ENCODE measurements around the gene LHFPL6.

GRCh38 chr13:39365879-39366278, 237.1 kb downstream of the LHFPL6 start:
- TF ChIP-seq GATA2 (IDR thresholded peaks at IDR 0.05; ENCODE audit: low read depth, low read length) (no peak), GATA3 (IDR thresholded peaks at IDR 0.05; ENCODE audit: low read depth, low read length) (no peak)
